Measurements from ENCODE around the gene DOK7.
A peak's percentile ranks its signal among the peaks of the same experiment; 100 is the strongest.
"Not testable (repeated sequence)": the region's sequence is repeated elsewhere in the genome, so short reads cannot be mapped to it uniquely, and the experiment has no call there.

DOK7 gene

GRCh38 chr4:3444351-3445110 lies 18.6 kb upstream of the DOK7 start:
- DNase-seq: no peak

- DNase-seq: no peak
Measured at GRCh38 chr4:3445111-3445820, 17.8 kb upstream of the DOK7 start.

- DNase-seq: no peak
Measured at GRCh38 chr4:3445829-3446545, 17.1 kb upstream of the DOK7 start.

GRCh38 chr4:3446631-3447320 lies 16.3 kb upstream of the DOK7 start:
- DNase-seq: no peak

- DNase-seq: no peak
Measured at GRCh38 chr4:3447431-3448395, 15.4 kb upstream of the DOK7 start.

- DNase-seq: no peak
Measured at GRCh38 chr4:3449047-3449573, 14.0 kb upstream of the DOK7 start.

- no peak for DNase-seq
Measured at GRCh38 chr4:3449574-3450534, 13.3 kb upstream of the DOK7 start.

- DNase-seq: no peak
Measured at GRCh38 chr4:3450643-3451042, 12.5 kb upstream of the DOK7 start.

- DNase-seq: no peak
Measured at GRCh38 chr4:3451956-3452355, 11.2 kb upstream of the DOK7 start.

- DNase-seq: peak; percentile 23
Measured at GRCh38 chr4:3452376-3452775, 10.7 kb upstream of the DOK7 start.

GRCh38 chr4:3455596-3455995 lies 7.5 kb upstream of the DOK7 start:
- not testable (repeated sequence) for DNase-seq

- DNase-seq: no peak
Measured at GRCh38 chr4:3458371-3458770, 4.7 kb upstream of the DOK7 start.

GRCh38 chr4:3459156-3459555 lies 4.0 kb upstream of the DOK7 start:
- DNase-seq: not testable (repeated sequence)

GRCh38 chr4:3460926-3461325 lies 2.2 kb upstream of the DOK7 start:
- no peak for DNase-seq

GRCh38 chr4:3461515-3462291 lies 1.4 kb upstream of the DOK7 start:
- no peak for DNase-seq

GRCh38 chr4:3462321-3462789 lies 751 bp upstream of the DOK7 start:
- no peak for DNase-seq

GRCh38 chr4:3463556-3464348 lies 646 bp downstream of the DOK7 start:
- no peak for DNase-seq

GRCh38 chr4:3464349-3464905 lies 1.3 kb downstream of the DOK7 start:
- no peak for DNase-seq
